Epithelial cell of proximal tubule (primary cell): Measurements from ENCODE around the gene ATRN. TPM values are rescaled to one million over a fixed set of nuclear protein-coding genes. Genes with fewer than 3 reads are reported as not detected.

Experiments used
- DNase-seq: peaks from one replicate; pipeline ENCODE4 v3.0.0-alpha.2; 2011; ENCODE audit warnings: low read depth
- H3K4me3 ChIP-seq: 2 replicates; pipeline ENCODE4 v1.5.1; 2011; ENCODE audit warnings: low read depth, mild to moderate bottlenecking, low read length
- CTCF ChIP-seq: conservative IDR thresholded peaks from 2 replicates; pipeline ENCODE4 v1.5.1; 2012; ENCODE audit warnings: low read depth, mild to moderate bottlenecking, low read length
- total RNA-seq: library from RNA; depleted of rRNA; stranded (reverse); fragments of >200 nt; gene quantifications from 2 replicates; pipeline ENCODE4 v1.2.3, GENCODE V29; 2015

Gene ATRN
- total RNA-seq, 1 donor from 2014 or later = 15.4 TPM

- DNase-seq = no peak
- no peak for TF ChIP-seq CTCF
- H3K4me3 ChIP-seq = no peak overlapping the region
These were observed 210.6 kb downstream of the ATRN start for GRCh38 chr20:3681352-3681930.

GRCh38 chr20:3681931-3682781, 211.3 kb downstream of the ATRN start, which contains the start of gene ADAM33:
ADAM33 (minus strand) TSS chr20:3682010; CDS start chr20:3682004, 6 bp downstream.
- DNase-seq = no peak
- H3K4me3 ChIP-seq = no peak within 1 kb of the TSS
- no peak for TF ChIP-seq CTCF

GRCh38 chr20:3685341-3685740, 214.5 kb downstream of the ATRN start:
- no peak for DNase-seq
- H3K4me3 ChIP-seq = no peak overlapping the region
- TF ChIP-seq CTCF = no peak

- H3K4me3 ChIP-seq = no peak overlapping the region
- DNase-seq = no peak
- TF ChIP-seq CTCF = no peak
These were observed 215.6 kb downstream of the ATRN start for GRCh38 chr20:3686421-3686820.

- peak; percentile 15 for TF ChIP-seq CTCF
- H3K4me3 ChIP-seq = no peak overlapping the region
- peak; percentile 64 for DNase-seq
These were observed 216.1 kb downstream of the ATRN start for GRCh38 chr20:3686867-3687321.

- DNase-seq = no peak
- TF ChIP-seq CTCF = no peak
- no peak overlapping the region for H3K4me3 ChIP-seq
These were observed 216.8 kb downstream of the ATRN start for GRCh38 chr20:3687655-3688054.
